Spleen (tissue), 3 donors: ENCODE results near the gene PLCB3.

Experiments
- POLR2A ChIP-seq, 3 donors: fragments of 450-650 bp; IDR thresholded peaks; one replicate each; pipeline ENCODE4 v1.5.1; 2017; ENCODE audit warnings: antibody characterized with exemption in 3 of 3, mild to moderate bottlenecking in 1 of 3
- POLR2AphosphoS5 ChIP-seq, 3 donors: sonication (generic); formaldehyde crosslinking; IDR thresholded peaks; one replicate each; pipeline ENCODE4 v1.5.1; 2017; ENCODE audit warnings: antibody characterized with exemption in 3 of 3

DNA sequence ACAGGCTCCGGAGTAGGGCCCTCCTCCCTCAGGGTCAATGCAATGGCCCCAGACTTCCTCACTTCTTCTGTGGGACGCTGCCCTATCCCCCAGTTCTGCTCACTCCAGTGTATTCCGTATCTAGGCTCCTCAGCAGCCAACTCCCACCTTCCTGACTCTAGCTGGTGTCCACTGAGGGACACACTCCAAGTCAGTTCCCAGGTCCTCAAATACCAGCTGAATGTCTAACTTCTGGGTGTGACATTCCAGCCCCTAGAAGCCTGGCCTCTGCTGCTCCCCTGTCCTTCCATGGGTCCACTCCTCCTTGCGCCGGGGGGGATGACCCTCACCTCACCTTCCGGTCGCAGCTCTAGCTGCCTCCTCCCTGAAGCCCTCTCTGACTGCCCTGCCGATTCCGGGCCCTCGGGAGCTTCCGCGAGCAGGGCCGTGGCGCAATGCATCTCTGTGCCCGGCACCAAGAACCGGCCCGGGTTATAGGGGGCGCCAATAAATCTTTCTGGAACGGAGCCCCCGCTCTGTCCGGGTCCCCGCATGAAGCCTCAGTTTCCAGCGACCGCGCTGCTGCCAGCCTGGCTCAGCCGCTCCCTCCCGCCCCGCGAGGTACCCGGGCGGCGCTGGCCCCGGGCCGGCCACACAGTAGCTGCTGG lies 17.7 kb downstream of the PLCB3 start:
- TF ChIP-seq POLR2A (IDR thresholded peaks at IDR 0.05): peak in 1 of 3 donors; percentile 32
- no peak for TF ChIP-seq POLR2AphosphoS5 (IDR thresholded peaks at IDR 0.05)
